Measurements from ENCODE around the gene HDAC8.

HDAC8 gene

DNA sequence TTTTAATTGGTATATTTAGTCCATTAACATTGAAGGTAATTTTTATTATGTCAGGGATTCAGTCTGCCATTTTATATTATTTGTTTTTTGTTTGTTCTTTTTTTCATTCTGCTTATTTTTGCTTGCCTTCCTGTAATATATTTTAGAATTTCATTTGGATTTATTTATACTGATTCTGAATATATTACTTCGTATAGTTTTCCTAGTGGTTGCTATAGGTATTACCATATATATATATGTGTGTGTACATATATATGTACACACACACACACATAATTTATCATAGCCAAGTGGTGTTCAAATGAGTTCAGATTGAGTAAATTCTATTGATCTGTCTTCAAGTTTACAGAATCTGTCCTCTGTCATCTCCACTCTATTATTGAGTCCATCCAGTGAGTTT is 278.1 kb downstream of the HDAC8 start:
- DNase-seq (ENCODE audit: low read depth) = no peak

DNA sequence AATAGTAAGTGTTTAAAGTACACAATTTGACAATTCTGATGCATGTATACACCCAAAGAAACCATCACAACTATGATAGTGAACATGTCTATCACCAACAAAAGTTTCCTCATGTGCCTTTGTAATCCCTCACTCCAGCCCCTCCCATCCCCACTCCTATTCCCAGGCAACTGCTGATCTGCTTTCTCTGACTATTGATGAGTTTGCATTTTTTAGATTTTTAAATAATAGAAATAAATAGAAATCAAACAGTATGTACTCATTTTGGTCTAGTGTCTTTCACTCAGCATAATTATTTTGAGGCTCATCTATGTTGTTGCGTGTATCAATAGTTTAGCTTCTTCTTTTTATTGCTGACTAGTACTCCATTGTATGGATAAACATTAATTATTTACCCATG is 290.3 kb downstream of the HDAC8 start:
- no peak for DNase-seq (ENCODE audit: low read depth)

DNA sequence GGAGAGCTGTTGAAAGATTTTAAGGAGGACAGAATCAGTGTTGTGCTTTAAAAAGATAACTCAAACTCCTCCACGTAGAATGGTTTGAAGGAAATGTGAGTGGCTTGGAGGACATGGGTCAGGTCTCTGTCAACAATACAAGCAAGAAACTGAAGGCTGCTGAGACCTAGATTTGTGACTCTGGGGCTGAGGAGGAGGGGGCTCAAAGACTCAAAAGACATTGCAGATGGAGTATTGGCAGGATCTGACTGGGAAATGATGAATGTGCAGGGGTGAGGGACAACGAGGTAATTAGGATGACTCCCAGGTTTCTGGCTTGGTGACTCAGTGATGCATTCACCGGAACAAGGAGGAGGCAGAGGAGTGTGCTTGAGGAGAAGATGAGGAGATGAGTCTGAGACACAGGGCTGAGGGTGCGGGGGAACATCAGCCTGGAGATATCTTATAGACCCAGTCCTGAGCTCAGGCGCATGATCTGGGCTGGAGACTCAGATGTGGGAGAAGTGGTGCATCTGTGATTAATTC is 292.3 kb downstream of the HDAC8 start:
- no peak for DNase-seq (ENCODE audit: low read depth)
